Measurements from ENCODE around the gene RPTOR.

RPTOR gene

GRCh38 chr17:80588702-80589383 is 44.2 kb downstream of the RPTOR start:
- Histone ChIP-seq H2BK15ac (ENCODE audit: low read length) (no peak overlapping the region), H3K4ac (ENCODE audit: low read length) (no peak overlapping the region), H2AK5ac (ENCODE audit: low read depth, low read length) (no peak overlapping the region), H2BK120ac (ENCODE audit: low read depth, low read length) (no peak overlapping the region), H3K18ac (ENCODE audit: low read length) (no peak overlapping the region), H2BK12ac (ENCODE audit: low read length) (no peak overlapping the region), H3K4me3 (ENCODE audit: low read length in 2 of 2) (no peak overlapping the region), H3K4me1 (ENCODE audit: control insufficient read depth in 2 of 2, insufficient read depth in 1 of 2, low read depth in 1 of 2, low read length in 2 of 2) (peaks cover under 1 to 1% of the 10 kb centered on the region in 2 donors), H3K27me3 (ENCODE audit: control insufficient read depth in 3 of 3, insufficient read depth in 3 of 3, low read depth in 1 of 3, low read length in 3 of 3) (no peaks in the 10 kb centered on the region), H2AFZ (ENCODE audit: low read length) (no peak overlapping the region), H3K79me1 (ENCODE audit: low read depth, low read length) (peaks cover 6% of the 10 kb centered on the region), H3K4me2 (ENCODE audit: insufficient read depth, low read length, poor library complexity, severe bottlenecking) (no peak overlapping the region), H3K27ac (replicated peaks; ENCODE audit: low read length) (no peak overlapping the region), H3K9ac (ENCODE audit: low read depth, low read length, poor library complexity) (no peak overlapping the region), H4K91ac (ENCODE audit: low read depth, low read length, poor library complexity) (no peak overlapping the region), H3K9me3 (replicated peaks in 1 of 2; ENCODE audit: control insufficient read depth in 2 of 2, insufficient read depth in 1 of 2, low read depth in 1 of 2, low read length in 2 of 2) (peaks cover 2 to 4% of the 10 kb centered on the region in 2 donors), H4K8ac (ENCODE audit: low read depth, low read length) (no peak overlapping the region), H3K14ac (ENCODE audit: low read length) (no peak overlapping the region), H3K36me3 (replicated peaks in 1 of 2; ENCODE audit: control insufficient read depth in 2 of 2, insufficient read depth in 2 of 2, low read length in 2 of 2) (no peaks in the 10 kb centered on the region), H3K23ac (ENCODE audit: low read depth, low read length, poor library complexity) (no peak overlapping the region), H2BK5ac (ENCODE audit: low read length) (no peak overlapping the region)
- WGBS, 2 donors (ENCODE audit: extremely low coverage in 2 of 2, insufficient read length in 2 of 2, insufficient replicate concordance in 1 of 2), result no CpG with 5 or more reads among the region's 9 CpGs
- DNase-seq (ENCODE audit: low spot score), result no peak

DNA sequence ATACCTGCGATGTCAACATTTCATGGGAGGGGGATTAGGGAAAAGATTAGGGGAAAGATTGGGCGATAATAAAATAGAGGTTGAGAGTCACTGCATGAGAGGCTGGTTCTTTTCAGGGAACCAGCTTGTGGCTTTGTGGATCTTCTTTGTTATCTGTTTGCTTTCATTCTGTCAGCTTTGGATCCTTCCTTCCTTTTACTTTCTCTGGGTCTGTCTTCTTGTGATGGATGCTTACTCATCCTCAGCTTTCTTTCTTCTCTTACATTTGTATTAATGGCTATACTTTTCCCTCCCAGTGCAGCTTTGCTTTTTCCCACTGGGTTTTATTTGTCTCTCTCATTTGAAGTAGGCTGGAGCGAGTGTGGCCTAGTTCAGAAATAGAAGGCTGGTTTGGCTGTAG is 47.1 kb downstream of the RPTOR start:
- Histone ChIP-seq H3K79me1 (ENCODE audit: low read depth, low read length) (peaks cover 3% of the 10 kb centered on the region), H2BK5ac (ENCODE audit: low read length) (no peak overlapping the region), H4K91ac (ENCODE audit: low read depth, low read length, poor library complexity) (no peak overlapping the region), H3K18ac (ENCODE audit: low read length) (no peak overlapping the region), H3K23ac (ENCODE audit: low read depth, low read length, poor library complexity) (no peak overlapping the region), H3K4ac (ENCODE audit: low read length) (no peak overlapping the region), H4K8ac (ENCODE audit: low read depth, low read length) (no peak overlapping the region), H3K9ac (ENCODE audit: low read depth, low read length, poor library complexity) (no peak overlapping the region), H2AK5ac (ENCODE audit: low read depth, low read length) (no peak overlapping the region), H3K9me3 (replicated peaks in 1 of 2; ENCODE audit: control insufficient read depth in 2 of 2, insufficient read depth in 1 of 2, low read depth in 1 of 2, low read length in 2 of 2) (peaks cover 2 to 4% of the 10 kb centered on the region in 2 donors), H2BK12ac (ENCODE audit: low read length) (no peak overlapping the region), H2AFZ (ENCODE audit: low read length) (no peak overlapping the region), H2BK120ac (ENCODE audit: low read depth, low read length) (no peak overlapping the region), H3K14ac (ENCODE audit: low read length) (no peak overlapping the region), H3K36me3 (replicated peaks in 1 of 2; ENCODE audit: control insufficient read depth in 2 of 2, insufficient read depth in 2 of 2, low read length in 2 of 2) (no peaks in the 10 kb centered on the region), H3K27me3 (ENCODE audit: control insufficient read depth in 3 of 3, insufficient read depth in 3 of 3, low read depth in 1 of 3, low read length in 3 of 3) (no peaks in the 10 kb centered on the region), H2BK15ac (ENCODE audit: low read length) (no peak overlapping the region), H3K27ac (replicated peaks; ENCODE audit: low read length) (no peak overlapping the region), H3K4me3 (ENCODE audit: low read length in 2 of 2) (no peak overlapping the region), H3K4me1 (ENCODE audit: control insufficient read depth in 2 of 2, insufficient read depth in 1 of 2, low read depth in 1 of 2, low read length in 2 of 2) (peaks cover 0 to 1% of the 10 kb centered on the region in 2 donors), H3K4me2 (ENCODE audit: insufficient read depth, low read length, poor library complexity, severe bottlenecking) (no peak overlapping the region)
- WGBS, 2 donors (ENCODE audit: extremely low coverage in 2 of 2, insufficient read length in 2 of 2, insufficient replicate concordance in 1 of 2), result 100% methylated on average over 1 of the region's 3 CpGs; no CpG with 5 or more reads in 1 of the 2 donors
- no peak for DNase-seq (ENCODE audit: low spot score)

DNA sequence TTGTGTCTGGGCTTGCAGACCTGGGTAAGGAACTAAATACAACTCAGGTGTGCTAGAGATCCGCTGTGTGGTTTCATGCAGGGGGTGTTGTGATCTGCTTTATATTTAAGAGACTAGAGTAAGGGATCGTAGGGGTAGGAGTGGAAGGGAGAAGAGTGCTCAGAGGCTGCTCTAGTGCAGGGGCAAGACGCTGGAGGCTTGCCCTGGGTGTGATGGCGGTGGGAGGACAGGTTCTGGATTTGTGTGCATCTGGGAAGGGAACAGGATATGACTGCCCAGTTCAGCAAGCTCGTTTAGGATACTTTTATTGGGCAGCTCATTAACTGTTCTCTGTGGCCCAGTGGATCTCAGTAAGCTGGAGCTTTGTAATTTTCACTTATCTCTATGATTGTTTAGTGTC is 47.6 kb downstream of the RPTOR start:
- Histone ChIP-seq H3K14ac (ENCODE audit: low read length) (no peak overlapping the region), H3K36me3 (replicated peaks in 1 of 2; ENCODE audit: control insufficient read depth in 2 of 2, insufficient read depth in 2 of 2, low read length in 2 of 2) (no peaks in the 10 kb centered on the region), H2BK5ac (ENCODE audit: low read length) (no peak overlapping the region), H2BK12ac (ENCODE audit: low read length) (no peak overlapping the region), H3K18ac (ENCODE audit: low read length) (no peak overlapping the region), H4K91ac (ENCODE audit: low read depth, low read length, poor library complexity) (no peak overlapping the region), H3K4me3 (ENCODE audit: low read length in 2 of 2) (no peak overlapping the region), H2BK15ac (ENCODE audit: low read length) (no peak overlapping the region), H2BK120ac (ENCODE audit: low read depth, low read length) (no peak overlapping the region), H3K4me1 (ENCODE audit: control insufficient read depth in 2 of 2, insufficient read depth in 1 of 2, low read depth in 1 of 2, low read length in 2 of 2) (peaks cover 0 to 4% of the 10 kb centered on the region in 2 donors), H2AK5ac (ENCODE audit: low read depth, low read length) (no peak overlapping the region), H3K9ac (ENCODE audit: low read depth, low read length, poor library complexity) (no peak overlapping the region), H3K27ac (replicated peaks; ENCODE audit: low read length) (no peak overlapping the region), H2AFZ (ENCODE audit: low read length) (no peak overlapping the region), H3K79me1 (ENCODE audit: low read depth, low read length) (peaks cover 2% of the 10 kb centered on the region), H3K27me3 (ENCODE audit: control insufficient read depth in 3 of 3, insufficient read depth in 3 of 3, low read depth in 1 of 3, low read length in 3 of 3) (no peaks in the 10 kb centered on the region), H3K9me3 (replicated peaks in 1 of 2; ENCODE audit: control insufficient read depth in 2 of 2, insufficient read depth in 1 of 2, low read depth in 1 of 2, low read length in 2 of 2) (peaks cover 2 to 4% of the 10 kb centered on the region in 2 donors), H4K8ac (ENCODE audit: low read depth, low read length) (no peak overlapping the region), H3K23ac (ENCODE audit: low read depth, low read length, poor library complexity) (no peak overlapping the region), H3K4me2 (ENCODE audit: insufficient read depth, low read length, poor library complexity, severe bottlenecking) (no peak overlapping the region), H3K4ac (ENCODE audit: low read length) (no peak overlapping the region)
- DNase-seq (ENCODE audit: low spot score), result no peak
- WGBS, 2 donors (ENCODE audit: extremely low coverage in 2 of 2, insufficient read length in 2 of 2, insufficient replicate concordance in 1 of 2), result no CpG with 5 or more reads among the region's 5 CpGs

GRCh38 chr17:80593181-80593580 is 48.5 kb downstream of the RPTOR start:
- H2BK120ac ChIP-seq (ENCODE audit: low read depth, low read length), result no peak overlapping the region
- WGBS, 2 donors (ENCODE audit: extremely low coverage in 2 of 2, insufficient read length in 2 of 2, insufficient replicate concordance in 1 of 2), result no CpG with 5 or more reads among the region's 8 CpGs
- no peak overlapping the region for H2AK5ac ChIP-seq (ENCODE audit: low read depth, low read length)
- H3K36me3 ChIP-seq (replicated peaks in 1 of 2; ENCODE audit: control insufficient read depth in 2 of 2, insufficient read depth in 2 of 2, low read length in 2 of 2), result no peaks in the 10 kb centered on the region
- no peak overlapping the region for H4K91ac ChIP-seq (ENCODE audit: low read depth, low read length, poor library complexity)
- H4K8ac ChIP-seq (ENCODE audit: low read depth, low read length), result no peak overlapping the region
- no peak overlapping the region for H2BK15ac ChIP-seq (ENCODE audit: low read length)
- H3K18ac ChIP-seq (ENCODE audit: low read length), result no peak overlapping the region
- H2BK5ac ChIP-seq (ENCODE audit: low read length), result no peak overlapping the region
- peaks cover 2 to 4% of the 10 kb centered on the region in 2 donors for H3K9me3 ChIP-seq (replicated peaks in 1 of 2; ENCODE audit: control insufficient read depth in 2 of 2, insufficient read depth in 1 of 2, low read depth in 1 of 2, low read length in 2 of 2)
- no peak overlapping the region for H2BK12ac ChIP-seq (ENCODE audit: low read length)
- H3K4me3 ChIP-seq (ENCODE audit: low read length in 2 of 2), result no peak overlapping the region
- peaks cover 2% of the 10 kb centered on the region for H3K79me1 ChIP-seq (ENCODE audit: low read depth, low read length)
- H3K4me2 ChIP-seq (ENCODE audit: insufficient read depth, low read length, poor library complexity, severe bottlenecking), result no peak overlapping the region
- DNase-seq (ENCODE audit: low spot score), result no peak
- no peak overlapping the region for H2AFZ ChIP-seq (ENCODE audit: low read length)
- no peak overlapping the region for H3K4ac ChIP-seq (ENCODE audit: low read length)
- no peak overlapping the region for H3K27ac ChIP-seq (replicated peaks; ENCODE audit: low read length)
- H3K14ac ChIP-seq (ENCODE audit: low read length), result no peak overlapping the region
- no peak overlapping the region for H3K23ac ChIP-seq (ENCODE audit: low read depth, low read length, poor library complexity)
- H3K27me3 ChIP-seq (ENCODE audit: control insufficient read depth in 3 of 3, insufficient read depth in 3 of 3, low read depth in 1 of 3, low read length in 3 of 3), result no peaks in the 10 kb centered on the region
- no peak overlapping the region for H3K9ac ChIP-seq (ENCODE audit: low read depth, low read length, poor library complexity)
- H3K4me1 ChIP-seq (ENCODE audit: control insufficient read depth in 2 of 2, insufficient read depth in 1 of 2, low read depth in 1 of 2, low read length in 2 of 2), result peaks cover 0 to 4% of the 10 kb centered on the region in 2 donors

Data from neuronal stem cell (in vitro differentiated cells).